ENCODE measurements around the gene SLC10A1. TPM values are rescaled to one million over a fixed set of nuclear protein-coding genes. Genes with fewer than 3 reads are reported as not detected.

Gene SLC10A1
- total RNA-seq, 1 experiment from 2014 or later: not detected

GRCh38 chr14:69820991-69821390 lies 23.9 kb upstream of the SLC10A1 start:
- Histone ChIP-seq H3K4me2 (ENCODE audit: low read length) (no peak overlapping the region), H3K9me3 (ENCODE audit: low read length) (no peaks in the 10 kb centered on the region), H2AFZ (ENCODE audit: low read length) (no peak overlapping the region), H3K4me3 (ENCODE audit: low read length) (no peak overlapping the region), H4K20me1 (ENCODE audit: low read length) (no peaks in the 10 kb centered on the region), H3K27ac (ENCODE audit: low read length) (no peak overlapping the region), H3K9me2 (replicated peaks; ENCODE audit: low read length) (no peaks in the 10 kb centered on the region), H3K27me3 (ENCODE audit: low read length) (peaks cover 72% of the 10 kb centered on the region), H3F3A (ENCODE audit: low read length, unreplicated experiment) (no peaks in the 10 kb centered on the region), H3K9ac (ENCODE audit: low read length) (no peak overlapping the region), H3K36me3 (ENCODE audit: low read depth, low read length) (no peaks in the 10 kb centered on the region), H3K4me1 (ENCODE audit: insufficient read depth, low read length) (no peaks in the 10 kb centered on the region), H3K79me2 (ENCODE audit: low read length) (no peaks in the 10 kb centered on the region)
- DNase-seq (no peak), ATAC-seq (no peak)
- ChIA-PET CTCF (no interaction called here), POLR2A (ENCODE audit: unreplicated experiment) (no interaction called here)
- BruUV-seq (replicated peaks): no TSS peak
- intact Hi-C loops (cut with micrococcal nuclease): no loop called here
- TF ChIP-seq EZH2phosphoT487 (IDR thresholded peaks at IDR 0.05; ENCODE audit: borderline replicate concordance, low read length): no peak

- no peaks in the 10 kb centered on the region for H3K9me2 ChIP-seq (replicated peaks; ENCODE audit: low read length)
- no peak overlapping the region for H2AFZ ChIP-seq (ENCODE audit: low read length)
- no TSS peak for BruUV-seq (replicated peaks)
- H3K36me3 ChIP-seq (ENCODE audit: low read depth, low read length): no peaks in the 10 kb centered on the region
- no peaks in the 10 kb centered on the region for H3K4me1 ChIP-seq (ENCODE audit: insufficient read depth, low read length)
- no peaks in the 10 kb centered on the region for H3F3A ChIP-seq (ENCODE audit: low read length, unreplicated experiment)
- no peak overlapping the region for H3K4me2 ChIP-seq (ENCODE audit: low read length)
- peaks cover 81% of the 10 kb centered on the region for H3K27me3 ChIP-seq (ENCODE audit: low read length)
- no peak for ATAC-seq
- H3K79me2 ChIP-seq (ENCODE audit: low read length): no peaks in the 10 kb centered on the region
- no peak overlapping the region for H3K27ac ChIP-seq (ENCODE audit: low read length)
- POLR2A ChIA-PET (ENCODE audit: unreplicated experiment): no interaction called here
- no peaks in the 10 kb centered on the region for H3K9me3 ChIP-seq (ENCODE audit: low read length)
- no peak for DNase-seq
- intact Hi-C loops (cut with micrococcal nuclease): loop anchor here (5.0 kb wide), 1 partner anchor 232 kb away; no protein-coding TSS in a partner anchor
- TF ChIP-seq EZH2 (IDR thresholded peaks at IDR 0.05; ENCODE audit: low read length, unreplicated experiment) (no peak), CTCF (conservative IDR thresholded peaks at IDR 0.05; ENCODE audit: low read depth, low read length) (no peak), EZH2phosphoT487 (IDR thresholded peaks at IDR 0.05; ENCODE audit: borderline replicate concordance, low read length) (no peak)
- H3K9ac ChIP-seq (ENCODE audit: low read length): no peak overlapping the region
- CTCF ChIA-PET: no interaction called here
- H4K20me1 ChIP-seq (ENCODE audit: low read length): no peaks in the 10 kb centered on the region
- H3K4me3 ChIP-seq (ENCODE audit: low read length): no peak overlapping the region
Observed at GRCh38 chr14:69819607-69820006, 22.6 kb upstream of the SLC10A1 start.

- ChIA-PET CTCF (interaction anchor here (1.2 to 1.7 kb wide), 5 partner anchors 88 to 255 kb away, joined by 4 to 32 read pairs (median 8); no protein-coding TSS in a partner anchor), POLR2A (ENCODE audit: unreplicated experiment) (no interaction called here)
- no TSS peak for BruUV-seq (replicated peaks)
- peak; percentile 92 for ATAC-seq
- Histone ChIP-seq H3K27ac (ENCODE audit: low read length) (no peak overlapping the region), H3K9me2 (replicated peaks; ENCODE audit: low read length) (no peaks in the 10 kb centered on the region), H3K9me3 (ENCODE audit: low read length) (no peaks in the 10 kb centered on the region), H3K4me1 (ENCODE audit: insufficient read depth, low read length) (no peaks in the 10 kb centered on the region), H3K4me3 (ENCODE audit: low read length) (no peak overlapping the region), H3F3A (ENCODE audit: low read length, unreplicated experiment) (no peaks in the 10 kb centered on the region), H4K20me1 (ENCODE audit: low read length) (no peaks in the 10 kb centered on the region), H3K27me3 (ENCODE audit: low read length) (peaks cover 83% of the 10 kb centered on the region), H3K4me2 (ENCODE audit: low read length) (no peak overlapping the region), H2AFZ (ENCODE audit: low read length) (no peak overlapping the region), H3K9ac (ENCODE audit: low read length) (no peak overlapping the region), H3K79me2 (ENCODE audit: low read length) (no peaks in the 10 kb centered on the region), H3K36me3 (ENCODE audit: low read depth, low read length) (no peaks in the 10 kb centered on the region)
- peak; percentile 95 for DNase-seq
- TF ChIP-seq CTCF (conservative IDR thresholded peaks at IDR 0.05; ENCODE audit: low read depth, low read length) (peak; percentile 97), EZH2phosphoT487 (IDR thresholded peaks at IDR 0.05; ENCODE audit: borderline replicate concordance, low read length) (no peak)
- intact Hi-C loops (cut with micrococcal nuclease): loop anchor here (1.0 to 5.0 kb wide), 5 partner anchors 87 to 500 kb away; no protein-coding TSS in a partner anchor
Observed at GRCh38 chr14:69818758-69819191, 21.7 kb upstream of the SLC10A1 start.
